Measurements from ENCODE around the gene DHTKD1. TPM values are rescaled to one million over a fixed set of nuclear protein-coding genes. Genes with fewer than 3 reads are reported as not detected.

DHTKD1 gene
- total and polyA plus RNA-seq, 9 donors: 10.3 to 33.2 (median 26.4) TPM

- Histone ChIP-seq H3K4me1 (ENCODE audit: insufficient read depth) (no peaks in the 10 kb centered on the region), H3K27me3 (no peaks in the 10 kb centered on the region), H3K4me3 (no peak overlapping the region), H3K27ac (no peak overlapping the region), H3K36me3 (no peaks in the 10 kb centered on the region), H3K9me3 (no peaks in the 10 kb centered on the region)
- no peak for TF ChIP-seq POLR2A (IDR thresholded peaks at IDR 0.05)
- TF ChIP-seq, protein P1, sequence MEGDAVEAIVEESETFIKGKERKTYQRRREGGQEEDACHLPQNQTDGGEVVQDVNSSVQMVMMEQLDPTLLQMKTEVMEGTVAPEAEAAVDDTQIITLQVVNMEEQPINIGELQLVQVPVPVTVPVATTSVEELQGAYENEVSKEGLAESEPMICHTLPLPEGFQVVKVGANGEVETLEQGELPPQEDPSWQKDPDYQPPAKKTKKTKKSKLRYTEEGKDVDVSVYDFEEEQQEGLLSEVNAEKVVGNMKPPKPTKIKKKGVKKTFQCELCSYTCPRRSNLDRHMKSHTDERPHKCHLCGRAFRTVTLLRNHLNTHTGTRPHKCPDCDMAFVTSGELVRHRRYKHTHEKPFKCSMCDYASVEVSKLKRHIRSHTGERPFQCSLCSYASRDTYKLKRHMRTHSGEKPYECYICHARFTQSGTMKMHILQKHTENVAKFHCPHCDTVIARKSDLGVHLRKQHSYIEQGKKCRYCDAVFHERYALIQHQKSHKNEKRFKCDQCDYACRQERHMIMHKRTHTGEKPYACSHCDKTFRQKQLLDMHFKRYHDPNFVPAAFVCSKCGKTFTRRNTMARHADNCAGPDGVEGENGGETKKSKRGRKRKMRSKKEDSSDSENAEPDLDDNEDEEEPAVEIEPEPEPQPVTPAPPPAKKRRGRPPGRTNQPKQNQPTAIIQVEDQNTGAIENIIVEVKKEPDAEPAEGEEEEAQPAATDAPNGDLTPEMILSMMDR (IDR thresholded peaks at IDR 0.05): no peak
- TF ChIP-seq EP300 (IDR thresholded peaks at IDR 0.05): no peak
- DNase-seq: no peak
- intact Hi-C loops (cut with DNase I): no loop called here
- WGBS, 3 donors: 89 to 93% (median 90%) methylated on average over 14 of the region's 14 CpGs
These were observed 87.8 kb downstream of the DHTKD1 start for GRCh38 chr10:12156367-12157123.

DNA sequence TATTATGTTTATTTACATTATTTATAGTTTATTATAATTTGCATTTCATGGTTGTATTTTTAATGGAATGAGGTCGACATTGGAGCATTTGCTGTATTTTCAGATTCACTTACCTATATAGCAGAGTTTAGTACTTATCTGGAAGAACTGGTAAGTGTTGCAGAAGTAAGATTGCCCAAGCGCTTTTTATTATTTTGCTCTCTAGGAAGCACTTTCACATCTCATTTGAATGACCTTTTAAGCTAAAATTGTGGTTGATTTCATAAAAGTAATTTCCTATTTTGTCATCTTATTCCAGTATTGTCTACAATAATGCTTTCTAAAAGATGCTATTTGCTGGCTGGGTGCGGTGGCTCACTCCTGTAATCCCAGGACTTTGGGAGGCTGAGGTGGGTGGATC lies 89.4 kb downstream of the DHTKD1 start:
- no peaks in the 10 kb centered on the region for H3K9me3 ChIP-seq
- TF ChIP-seq, protein P1 (IDR thresholded peaks at IDR 0.05): no peak
- no peak for TF ChIP-seq POLR2A (IDR thresholded peaks at IDR 0.05)
- TF ChIP-seq EP300 (IDR thresholded peaks at IDR 0.05): no peak
- WGBS, 3 donors: 93 to 96% (median 95%) methylated on average over 3 of the region's 3 CpGs
- H3K4me3 ChIP-seq: no peak overlapping the region
- H3K4me1 ChIP-seq (ENCODE audit: insufficient read depth): no peaks in the 10 kb centered on the region
- no peaks in the 10 kb centered on the region for H3K36me3 ChIP-seq
- H3K27ac ChIP-seq: no peak overlapping the region
- intact Hi-C loops (cut with DNase I): no loop called here
- no peaks in the 10 kb centered on the region for H3K27me3 ChIP-seq
- DNase-seq: no peak

DNA sequence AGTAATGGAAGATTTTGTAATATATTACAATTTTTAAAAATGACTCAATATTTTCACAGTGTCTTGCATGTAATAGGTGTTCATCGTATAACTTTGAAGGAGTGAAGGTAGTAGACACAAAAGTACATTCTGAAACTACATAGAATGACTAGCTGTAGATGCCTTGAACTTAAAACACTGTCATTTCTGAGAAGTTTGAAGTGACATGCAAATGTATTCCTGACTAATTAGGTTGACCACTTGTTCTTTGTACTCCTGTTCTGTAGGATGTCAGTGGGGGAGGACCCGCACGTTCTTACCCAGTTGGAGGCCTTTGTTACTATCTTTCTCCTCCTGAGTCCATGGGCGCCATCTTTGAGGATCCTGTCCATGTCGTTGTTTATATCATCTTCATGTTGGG lies 91.9 kb downstream of the DHTKD1 start:
- 94 to 95% (median 95%) methylated on average over 5 of the region's 5 CpGs for WGBS, 3 donors
- no peak for DNase-seq
- H3K36me3 ChIP-seq: no peaks in the 10 kb centered on the region

GRCh38 chr10:12162927-12163326 lies 94.2 kb downstream of the DHTKD1 start:
- TF ChIP-seq, protein P1 (IDR thresholded peaks at IDR 0.05): no peak
- TF ChIP-seq POLR2A (IDR thresholded peaks at IDR 0.05) (no peak), EP300 (IDR thresholded peaks at IDR 0.05) (no peak)
- WGBS, 3 donors: 94 to 95% (median 95%) methylated on average over 6 of the region's 6 CpGs
- no peak for DNase-seq
- Histone ChIP-seq H3K27ac (no peak overlapping the region), H3K4me1 (ENCODE audit: insufficient read depth) (no peaks in the 10 kb centered on the region), H3K36me3 (no peaks in the 10 kb centered on the region), H3K9me3 (no peaks in the 10 kb centered on the region), H3K4me3 (no peak overlapping the region), H3K27me3 (no peaks in the 10 kb centered on the region)
- intact Hi-C loops (cut with DNase I): no loop called here

More for the DNA sequence above, 91.9 kb downstream of the DHTKD1 start:
- H3K4me3 ChIP-seq: no peak overlapping the region
- H3K4me1 ChIP-seq (ENCODE audit: insufficient read depth): no peaks in the 10 kb centered on the region
- intact Hi-C loops (cut with DNase I): no loop called here
- no peak for TF ChIP-seq POLR2A (IDR thresholded peaks at IDR 0.05)
- TF ChIP-seq, protein P1 (IDR thresholded peaks at IDR 0.05): no peak
- no peaks in the 10 kb centered on the region for H3K9me3 ChIP-seq
- no peaks in the 10 kb centered on the region for H3K27me3 ChIP-seq
- no peak overlapping the region for H3K27ac ChIP-seq

Measured in ovary (tissue), 9 donors.